Mononuclear cell (primary cell): ENCODE results near the gene DIAPH2. TPM values are rescaled to one million over a fixed set of nuclear protein-coding genes. Genes with fewer than 3 reads are reported as not detected.

Source experiments
- H3K27me3 ChIP-seq: 2 replicates; pipeline ENCODE4 v1.6.0; 2011; ENCODE audit warnings: low read length, control low read depth; ENCODE audit not compliant: insufficient read depth
- H3K4me1 ChIP-seq: 2 replicates; pipeline ENCODE4 v1.5.1; 2011; ENCODE audit warnings: mild to moderate bottlenecking, low read length, control low read depth; ENCODE audit not compliant: insufficient read depth
- H3K4me3 ChIP-seq: 2 replicates; pipeline ENCODE4 v1.5.1; 2011; ENCODE audit warnings: mild to moderate bottlenecking, low read length, moderate library complexity
- H3K9me3 ChIP-seq: 2 replicates; pipeline ENCODE4 v1.5.1; 2011; ENCODE audit warnings: low read depth, mild to moderate bottlenecking, control low read depth, low read length
- total RNA-seq: library from RNA; depleted of rRNA; stranded (reverse); fragments of >200 nt; gene quantifications from one replicate; pipeline ENCODE4 v1.2.3, GENCODE V29; 2012

Gene DIAPH2
- total RNA-seq, 1 donor, result 31.0 TPM

- H3K4me1 ChIP-seq, result peaks cover 14% of the 10 kb centered on the region
- no peaks in the 10 kb centered on the region for H3K27me3 ChIP-seq
- H3K9me3 ChIP-seq, result no peaks in the 10 kb centered on the region
- no peak overlapping the region for H3K4me3 ChIP-seq
These were observed 879.0 kb downstream of the DIAPH2 start for GRCh38 chrX:97563531-97564133.

- H3K4me3 ChIP-seq, result no peak overlapping the region
These were observed 879.9 kb downstream of the DIAPH2 start for GRCh38 chrX:97564496-97564895.

GRCh38 chrX:97587171-97587570 lies 902.5 kb downstream of the DIAPH2 start:
- no peak overlapping the region for H3K4me3 ChIP-seq
- H3K4me1 ChIP-seq, result no peaks in the 10 kb centered on the region
- no peaks in the 10 kb centered on the region for H3K9me3 ChIP-seq
- H3K27me3 ChIP-seq, result no peaks in the 10 kb centered on the region

More at GRCh38 chrX:97564496-97564895, 879.9 kb downstream of the DIAPH2 start:
- no peaks in the 10 kb centered on the region for H3K9me3 ChIP-seq
- H3K27me3 ChIP-seq, result no peaks in the 10 kb centered on the region
- peaks cover 14% of the 10 kb centered on the region for H3K4me1 ChIP-seq

- no peak overlapping the region for H3K4me3 ChIP-seq
- H3K4me1 ChIP-seq, result no peaks in the 10 kb centered on the region
- H3K27me3 ChIP-seq, result no peaks in the 10 kb centered on the region
- H3K9me3 ChIP-seq, result no peaks in the 10 kb centered on the region
These were observed 910.1 kb downstream of the DIAPH2 start for GRCh38 chrX:97594646-97595224.

- Histone ChIP-seq H3K4me1 (no peaks in the 10 kb centered on the region), H3K27me3 (no peaks in the 10 kb centered on the region), H3K9me3 (no peaks in the 10 kb centered on the region), H3K4me3 (no peak overlapping the region)
These were observed 913.3 kb downstream of the DIAPH2 start for GRCh38 chrX:97597954-97598353.

GRCh38 chrX:97602465-97603258 lies 918.0 kb downstream of the DIAPH2 start:
- no peaks in the 10 kb centered on the region for H3K27me3 ChIP-seq
- no peak overlapping the region for H3K4me3 ChIP-seq
- H3K9me3 ChIP-seq, result no peaks in the 10 kb centered on the region
- H3K4me1 ChIP-seq, result no peaks in the 10 kb centered on the region

GRCh38 chrX:97605271-97605670 lies 920.6 kb downstream of the DIAPH2 start:
- Histone ChIP-seq H3K27me3 (no peaks in the 10 kb centered on the region), H3K9me3 (no peaks in the 10 kb centered on the region), H3K4me3 (no peak overlapping the region), H3K4me1 (no peaks in the 10 kb centered on the region)

- H3K4me1 ChIP-seq, result no peaks in the 10 kb centered on the region
- H3K4me3 ChIP-seq, result no peak overlapping the region
- no peaks in the 10 kb centered on the region for H3K9me3 ChIP-seq
These were observed 924.7 kb downstream of the DIAPH2 start for GRCh38 chrX:97609357-97609756.

GRCh38 chrX:97609938-97610337 lies 925.3 kb downstream of the DIAPH2 start:
- Histone ChIP-seq H3K4me1 (no peaks in the 10 kb centered on the region), H3K4me3 (no peak overlapping the region), H3K9me3 (no peaks in the 10 kb centered on the region), H3K27me3 (no peaks in the 10 kb centered on the region)

More at GRCh38 chrX:97609357-97609756, 924.7 kb downstream of the DIAPH2 start:
- H3K27me3 ChIP-seq, result no peaks in the 10 kb centered on the region

- Histone ChIP-seq H3K4me1 (no peaks in the 10 kb centered on the region), H3K4me3 (no peak overlapping the region), H3K27me3 (no peaks in the 10 kb centered on the region), H3K9me3 (no peaks in the 10 kb centered on the region)
These were observed 932.4 kb downstream of the DIAPH2 start for GRCh38 chrX:97616883-97617530.

GRCh38 chrX:97619499-97619898 lies 934.9 kb downstream of the DIAPH2 start:
- no peaks in the 10 kb centered on the region for H3K9me3 ChIP-seq

GRCh38 chrX:97622111-97622510 lies 937.5 kb downstream of the DIAPH2 start:
- Histone ChIP-seq H3K27me3 (no peaks in the 10 kb centered on the region), H3K9me3 (no peaks in the 10 kb centered on the region), H3K4me3 (no peak overlapping the region), H3K4me1 (no peaks in the 10 kb centered on the region)

More at GRCh38 chrX:97619499-97619898, 934.9 kb downstream of the DIAPH2 start:
- Histone ChIP-seq H3K4me3 (no peak overlapping the region), H3K27me3 (no peaks in the 10 kb centered on the region), H3K4me1 (no peaks in the 10 kb centered on the region)

- no peaks in the 10 kb centered on the region for H3K9me3 ChIP-seq
- H3K27me3 ChIP-seq, result no peaks in the 10 kb centered on the region
- no peaks in the 10 kb centered on the region for H3K4me1 ChIP-seq
- no peak overlapping the region for H3K4me3 ChIP-seq
These were observed 943.7 kb downstream of the DIAPH2 start for GRCh38 chrX:97628326-97628725.

- Histone ChIP-seq H3K9me3 (no peaks in the 10 kb centered on the region), H3K4me3 (no peak overlapping the region), H3K27me3 (no peaks in the 10 kb centered on the region), H3K4me1 (no peaks in the 10 kb centered on the region)
These were observed 944.4 kb downstream of the DIAPH2 start for GRCh38 chrX:97628807-97629596.
